ENCODE results near the gene NHS. TPM values are rescaled to one million over a fixed set of nuclear protein-coding genes. Genes with fewer than 3 reads are reported as not detected.

The NHS gene
- total RNA-seq, 1 experiment from 2014 or later: 5.7 TPM

DNA sequence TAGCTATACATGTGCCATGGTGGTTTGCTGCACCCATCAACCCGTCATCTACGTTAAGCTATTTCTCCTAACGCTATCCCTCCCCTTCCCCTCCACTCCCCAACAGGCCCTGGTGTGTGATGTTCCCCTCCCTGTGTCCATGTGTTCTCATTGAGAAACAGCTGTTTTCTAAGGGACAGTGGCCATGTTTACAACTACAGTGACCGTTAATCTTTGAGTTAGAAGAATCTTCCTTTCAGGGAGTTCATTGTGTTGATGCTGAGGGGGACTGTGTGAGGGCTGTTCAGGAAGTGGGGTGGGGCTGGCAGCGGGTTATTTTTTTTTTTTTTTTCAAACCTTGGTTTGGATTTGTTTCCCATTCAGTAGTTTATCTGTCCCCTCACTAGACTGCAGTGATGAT lies 179.9 kb downstream of the NHS start:
- ATAC-seq: no peak
- Histone ChIP-seq H3K4me2 (ENCODE audit: low read length) (no peak overlapping the region), H3K4me3 (replicated peaks in 1 of 2; ENCODE audit: low read depth in 1 of 2, low read length in 2 of 2) (no peak overlapping the region), H3K79me2 (ENCODE audit: insufficient read depth, low read length) (no peaks in the 10 kb centered on the region), H3K4me1 (ENCODE audit: control insufficient read depth in 1 of 2, insufficient read depth in 2 of 2, low read length in 2 of 2) (peaks cover 17 to 28% of the 10 kb centered on the region in 2 experiments), H3K27me3 (ENCODE audit: insufficient read depth, low read length) (no peaks in the 10 kb centered on the region), H4K20me1 (ENCODE audit: insufficient read depth) (no peaks in the 10 kb centered on the region), H3K9ac (ENCODE audit: low read length) (no peak overlapping the region), H2AFZ (ENCODE audit: low read depth, low read length, poor library complexity, severe bottlenecking) (no peak overlapping the region), H3K27ac (ENCODE audit: low read depth, low read length) (no peak overlapping the region), H3K36me3 (ENCODE audit: control insufficient read depth in 1 of 2, insufficient read depth in 2 of 2, low read length in 2 of 2) (no peaks in the 10 kb centered on the region), H3K9me2 (ENCODE audit: insufficient read depth) (no peaks in the 10 kb centered on the region), H3K9me3 (ENCODE audit: control insufficient read depth in 1 of 2, insufficient read depth in 1 of 2, low read depth in 1 of 2, low read length in 2 of 2) (no peaks in the 10 kb centered on the region)
- DNase-seq (ENCODE audit: low read depth, low spot score): no peak
- POLR2A ChIA-PET: no interaction called here
- RAD21 ChIA-PET (ENCODE audit: low non-redundant PET in 1 of 2, low total read pairs in 2 of 2, uncharacterized antibody in 2 of 2, unreplicated experiment in 2 of 2): no interaction called here
- no TSS peak for BruUV-seq (replicated peaks)
- intact Hi-C loops (cut with micrococcal nuclease): no loop called here
- TF ChIP-seq, protein P1, sequence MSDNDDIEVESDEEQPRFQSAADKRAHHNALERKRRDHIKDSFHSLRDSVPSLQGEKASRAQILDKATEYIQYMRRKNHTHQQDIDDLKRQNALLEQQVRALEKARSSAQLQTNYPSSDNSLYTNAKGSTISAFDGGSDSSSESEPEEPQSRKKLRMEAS (IDR thresholded peaks at IDR 0.05): no peak
- TF ChIP-seq, protein P2, sequence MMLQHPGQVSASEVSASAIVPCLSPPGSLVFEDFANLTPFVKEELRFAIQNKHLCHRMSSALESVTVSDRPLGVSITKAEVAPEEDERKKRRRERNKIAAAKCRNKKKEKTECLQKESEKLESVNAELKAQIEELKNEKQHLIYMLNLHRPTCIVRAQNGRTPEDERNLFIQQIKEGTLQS (IDR thresholded peaks at IDR 0.05): no peak
- TF ChIP-seq ZNF274 (IDR thresholded peaks at IDR 0.05; ENCODE audit: low read depth, low read length) (no peak), JUND (IDR thresholded peaks at IDR 0.05) (no peak), EGR1 (IDR thresholded peaks at IDR 0.05; ENCODE audit: low read depth) (no peak), CBX3 (IDR thresholded peaks at IDR 0.05; ENCODE audit: low read depth) (no peak), SRF (IDR thresholded peaks at IDR 0.05; ENCODE audit: low read depth) (no peak), POLR2A (IDR thresholded peaks at IDR 0.05; ENCODE audit: borderline replicate concordance, extremely low read depth, insufficient read depth, insufficient read length) (no peak), YY1 (IDR thresholded peaks at IDR 0.05; ENCODE audit: extremely low read depth, insufficient replicate concordance, low read depth, low read length) (no peak), SP1 (IDR thresholded peaks at IDR 0.05; ENCODE audit: low read depth) (no peak), FOSL1 (IDR thresholded peaks at IDR 0.05; ENCODE audit: low read depth) (no peak), EZH2 (IDR thresholded peaks at IDR 0.05) (no peak), RAD21 (IDR thresholded peaks at IDR 0.05; ENCODE audit: low read depth) (no peak), TCF7L2 (IDR thresholded peaks at IDR 0.05; ENCODE audit: borderline replicate concordance, extremely low read depth, insufficient read depth, insufficient read length) (no peak), ELF1 (IDR thresholded peaks at IDR 0.05; ENCODE audit: borderline replicate concordance, low read depth) (no peak), POLR2AphosphoS5 (IDR thresholded peaks at IDR 0.05; ENCODE audit: low read depth, low read length) (no peak), CEBPB (IDR thresholded peaks at IDR 0.05; ENCODE audit: low read depth) (no peak)
- TF ChIP-seq, protein P3, sequence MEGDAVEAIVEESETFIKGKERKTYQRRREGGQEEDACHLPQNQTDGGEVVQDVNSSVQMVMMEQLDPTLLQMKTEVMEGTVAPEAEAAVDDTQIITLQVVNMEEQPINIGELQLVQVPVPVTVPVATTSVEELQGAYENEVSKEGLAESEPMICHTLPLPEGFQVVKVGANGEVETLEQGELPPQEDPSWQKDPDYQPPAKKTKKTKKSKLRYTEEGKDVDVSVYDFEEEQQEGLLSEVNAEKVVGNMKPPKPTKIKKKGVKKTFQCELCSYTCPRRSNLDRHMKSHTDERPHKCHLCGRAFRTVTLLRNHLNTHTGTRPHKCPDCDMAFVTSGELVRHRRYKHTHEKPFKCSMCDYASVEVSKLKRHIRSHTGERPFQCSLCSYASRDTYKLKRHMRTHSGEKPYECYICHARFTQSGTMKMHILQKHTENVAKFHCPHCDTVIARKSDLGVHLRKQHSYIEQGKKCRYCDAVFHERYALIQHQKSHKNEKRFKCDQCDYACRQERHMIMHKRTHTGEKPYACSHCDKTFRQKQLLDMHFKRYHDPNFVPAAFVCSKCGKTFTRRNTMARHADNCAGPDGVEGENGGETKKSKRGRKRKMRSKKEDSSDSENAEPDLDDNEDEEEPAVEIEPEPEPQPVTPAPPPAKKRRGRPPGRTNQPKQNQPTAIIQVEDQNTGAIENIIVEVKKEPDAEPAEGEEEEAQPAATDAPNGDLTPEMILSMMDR (IDR thresholded peaks at IDR 0.05 in 2 of 3, conservative IDR thresholded peaks at IDR 0.05 in 1 of 3; ENCODE audit: borderline replicate concordance in 1 of 3, insufficient read depth in 1 of 3, low read depth in 2 of 3, low read length in 2 of 3): no peak
- TF ChIP-seq, protein P4, sequence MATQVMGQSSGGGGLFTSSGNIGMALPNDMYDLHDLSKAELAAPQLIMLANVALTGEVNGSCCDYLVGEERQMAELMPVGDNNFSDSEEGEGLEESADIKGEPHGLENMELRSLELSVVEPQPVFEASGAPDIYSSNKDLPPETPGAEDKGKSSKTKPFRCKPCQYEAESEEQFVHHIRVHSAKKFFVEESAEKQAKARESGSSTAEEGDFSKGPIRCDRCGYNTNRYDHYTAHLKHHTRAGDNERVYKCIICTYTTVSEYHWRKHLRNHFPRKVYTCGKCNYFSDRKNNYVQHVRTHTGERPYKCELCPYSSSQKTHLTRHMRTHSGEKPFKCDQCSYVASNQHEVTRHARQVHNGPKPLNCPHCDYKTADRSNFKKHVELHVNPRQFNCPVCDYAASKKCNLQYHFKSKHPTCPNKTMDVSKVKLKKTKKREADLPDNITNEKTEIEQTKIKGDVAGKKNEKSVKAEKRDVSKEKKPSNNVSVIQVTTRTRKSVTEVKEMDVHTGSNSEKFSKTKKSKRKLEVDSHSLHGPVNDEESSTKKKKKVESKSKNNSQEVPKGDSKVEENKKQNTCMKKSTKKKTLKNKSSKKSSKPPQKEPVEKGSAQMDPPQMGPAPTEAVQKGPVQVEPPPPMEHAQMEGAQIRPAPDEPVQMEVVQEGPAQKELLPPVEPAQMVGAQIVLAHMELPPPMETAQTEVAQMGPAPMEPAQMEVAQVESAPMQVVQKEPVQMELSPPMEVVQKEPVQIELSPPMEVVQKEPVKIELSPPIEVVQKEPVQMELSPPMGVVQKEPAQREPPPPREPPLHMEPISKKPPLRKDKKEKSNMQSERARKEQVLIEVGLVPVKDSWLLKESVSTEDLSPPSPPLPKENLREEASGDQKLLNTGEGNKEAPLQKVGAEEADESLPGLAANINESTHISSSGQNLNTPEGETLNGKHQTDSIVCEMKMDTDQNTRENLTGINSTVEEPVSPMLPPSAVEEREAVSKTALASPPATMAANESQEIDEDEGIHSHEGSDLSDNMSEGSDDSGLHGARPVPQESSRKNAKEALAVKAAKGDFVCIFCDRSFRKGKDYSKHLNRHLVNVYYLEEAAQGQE (IDR thresholded peaks at IDR 0.05; ENCODE audit: low read depth): no peak
- CTCF ChIA-PET: no interaction called here
